Measurements from ENCODE around the gene VPS11.

DNA sequence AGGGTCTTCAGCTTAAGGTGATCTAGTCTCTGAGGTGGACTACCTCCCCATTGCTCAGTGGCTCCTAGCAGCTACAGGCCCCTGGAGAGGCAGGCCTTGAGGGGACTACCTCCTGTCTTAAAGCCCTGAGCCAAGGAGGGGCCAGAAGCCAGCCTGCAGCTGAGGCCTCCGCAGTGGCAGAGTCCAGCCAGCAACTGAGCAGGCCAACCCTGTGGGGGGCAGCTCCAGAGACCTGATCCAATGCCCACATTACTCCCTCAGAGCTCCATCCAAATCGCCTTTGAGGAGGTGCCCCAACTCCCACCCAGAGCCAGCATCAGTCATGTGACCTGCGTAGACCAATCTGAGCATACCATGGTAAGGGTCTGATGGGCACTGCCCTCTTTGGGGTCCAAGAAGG lies 42.2 kb downstream of the VPS11 start:
- TF ChIP-seq, protein P1, sequence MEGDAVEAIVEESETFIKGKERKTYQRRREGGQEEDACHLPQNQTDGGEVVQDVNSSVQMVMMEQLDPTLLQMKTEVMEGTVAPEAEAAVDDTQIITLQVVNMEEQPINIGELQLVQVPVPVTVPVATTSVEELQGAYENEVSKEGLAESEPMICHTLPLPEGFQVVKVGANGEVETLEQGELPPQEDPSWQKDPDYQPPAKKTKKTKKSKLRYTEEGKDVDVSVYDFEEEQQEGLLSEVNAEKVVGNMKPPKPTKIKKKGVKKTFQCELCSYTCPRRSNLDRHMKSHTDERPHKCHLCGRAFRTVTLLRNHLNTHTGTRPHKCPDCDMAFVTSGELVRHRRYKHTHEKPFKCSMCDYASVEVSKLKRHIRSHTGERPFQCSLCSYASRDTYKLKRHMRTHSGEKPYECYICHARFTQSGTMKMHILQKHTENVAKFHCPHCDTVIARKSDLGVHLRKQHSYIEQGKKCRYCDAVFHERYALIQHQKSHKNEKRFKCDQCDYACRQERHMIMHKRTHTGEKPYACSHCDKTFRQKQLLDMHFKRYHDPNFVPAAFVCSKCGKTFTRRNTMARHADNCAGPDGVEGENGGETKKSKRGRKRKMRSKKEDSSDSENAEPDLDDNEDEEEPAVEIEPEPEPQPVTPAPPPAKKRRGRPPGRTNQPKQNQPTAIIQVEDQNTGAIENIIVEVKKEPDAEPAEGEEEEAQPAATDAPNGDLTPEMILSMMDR (IDR thresholded peaks at IDR 0.05; ENCODE audit: low read length): no peak
- TF ChIP-seq EZH2 (optimal IDR thresholded peaks at IDR 0.05; ENCODE audit: low read depth, low read length): no peak
- no peak for TF ChIP-seq EZH2phosphoT487 (IDR thresholded peaks at IDR 0.05; ENCODE audit: low read length)

Measured in MM.1S (cell line).